HG03520 (cell line): ENCODE measurements around the gene FAM170B.

ENCODE experiments used
- ATAC-seq: cut with Tn5 transposase; IDR thresholded peaks from one replicate; pipeline ENCODE4 v1.9.1; 2021; ENCODE audit warnings: mild to moderate bottlenecking, moderate library complexity; ENCODE audit not compliant: unreplicated experiment

FAM170B gene

GRCh38 chr10:49153971-49154370 lies 20.1 kb upstream of the FAM170B start:
- ATAC-seq = no peak

GRCh38 chr10:49153115-49153514 lies 19.3 kb upstream of the FAM170B start:
- ATAC-seq = no peak

- ATAC-seq = no peak
Measured at GRCh38 chr10:49152663-49153062, 18.8 kb upstream of the FAM170B start.

GRCh38 chr10:49152037-49152436 lies 18.2 kb upstream of the FAM170B start:
- no peak for ATAC-seq

- ATAC-seq = no peak
Measured at GRCh38 chr10:49151481-49151880, 17.7 kb upstream of the FAM170B start.

GRCh38 chr10:49151025-49151445 lies 17.2 kb upstream of the FAM170B start:
- no peak for ATAC-seq

- no peak for ATAC-seq
Measured at GRCh38 chr10:49150426-49150825, 16.6 kb upstream of the FAM170B start.

- no peak for ATAC-seq
Measured at GRCh38 chr10:49149881-49150280, 16.1 kb upstream of the FAM170B start.

GRCh38 chr10:49144058-49144720 lies 10.4 kb upstream of the FAM170B start:
- ATAC-seq = no peak

- no peak for ATAC-seq
Measured at GRCh38 chr10:49143249-49143648, 9.4 kb upstream of the FAM170B start.

GRCh38 chr10:49141541-49142332 lies 7.9 kb upstream of the FAM170B start:
- no peak for ATAC-seq

- no peak for ATAC-seq
Measured at GRCh38 chr10:49140304-49141177, 6.7 kb upstream of the FAM170B start.

GRCh38 chr10:49139846-49140195 lies 6.0 kb upstream of the FAM170B start:
- ATAC-seq = no peak

GRCh38 chr10:49139028-49139845 lies 5.4 kb upstream of the FAM170B start:
- ATAC-seq = no peak

- no peak for ATAC-seq
Measured at GRCh38 chr10:49138361-49138891, 4.6 kb upstream of the FAM170B start.

GRCh38 chr10:49136525-49136924 lies 2.7 kb upstream of the FAM170B start:
- no peak for ATAC-seq

- peak; percentile 49 for ATAC-seq
Measured at GRCh38 chr10:49135575-49136313, 1.9 kb upstream of the FAM170B start.

- no peak for ATAC-seq
Measured at GRCh38 chr10:49134327-49134726, 506 bp upstream of the FAM170B start.

GRCh38 chr10:49132362-49132737 lies 1.5 kb downstream of the FAM170B start:
- no peak for ATAC-seq
